GM18526 (cell line): ENCODE results near the gene KCNE4.

Source experiments
- POLR2A ChIP-seq: IDR thresholded peaks from 3 replicates; pipeline ENCODE4 v1.6.1; 2011; ENCODE audit not compliant: insufficient read length; ENCODE audit errors: extremely low read depth

The KCNE4 gene

DNA sequence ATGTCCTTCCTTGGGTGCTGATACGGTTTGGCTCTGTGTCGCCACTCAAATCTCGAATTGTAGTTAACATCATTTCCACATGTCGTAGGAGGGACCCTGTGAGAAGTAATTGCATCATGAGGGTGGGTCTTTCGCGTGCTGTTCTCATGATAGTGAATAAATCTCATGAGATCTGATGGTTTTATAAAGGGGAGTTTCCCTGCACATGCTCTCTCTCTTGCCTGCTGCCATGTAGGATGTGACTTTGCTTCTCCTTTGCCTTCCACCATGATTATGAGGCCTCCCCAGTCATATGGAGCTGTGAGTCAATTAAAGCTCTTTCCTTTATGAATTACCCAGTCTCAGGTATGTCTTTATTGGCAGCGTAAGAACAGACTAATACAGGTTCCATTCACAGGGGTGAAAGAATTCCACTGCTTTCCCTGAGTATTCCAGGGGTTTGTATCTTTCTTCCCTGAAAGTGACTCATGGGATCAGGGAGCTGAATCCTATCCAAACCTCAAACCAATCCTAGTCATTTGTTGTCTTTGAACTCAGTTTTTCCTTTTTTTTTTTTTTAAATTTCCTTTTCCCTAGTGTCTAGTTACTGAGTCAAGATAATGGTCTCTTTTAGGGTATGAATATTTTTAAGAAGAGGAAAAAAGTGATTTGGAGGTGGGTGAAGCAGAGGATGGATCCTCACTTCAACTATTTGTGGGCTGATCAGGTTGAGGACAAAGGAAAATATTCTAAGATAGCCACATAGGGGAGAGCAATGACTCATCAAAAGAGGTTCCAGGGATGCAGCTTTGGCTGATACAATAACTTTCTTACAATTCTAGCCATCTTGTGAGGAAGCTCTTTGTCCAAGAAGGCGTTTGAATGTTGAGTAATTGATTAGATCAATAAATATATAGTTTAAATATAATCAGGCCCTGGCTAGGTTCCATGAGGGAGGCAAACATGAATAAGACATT, 19.5 kb upstream of the KCNE4 start:
- no peak for TF ChIP-seq POLR2A

DNA sequence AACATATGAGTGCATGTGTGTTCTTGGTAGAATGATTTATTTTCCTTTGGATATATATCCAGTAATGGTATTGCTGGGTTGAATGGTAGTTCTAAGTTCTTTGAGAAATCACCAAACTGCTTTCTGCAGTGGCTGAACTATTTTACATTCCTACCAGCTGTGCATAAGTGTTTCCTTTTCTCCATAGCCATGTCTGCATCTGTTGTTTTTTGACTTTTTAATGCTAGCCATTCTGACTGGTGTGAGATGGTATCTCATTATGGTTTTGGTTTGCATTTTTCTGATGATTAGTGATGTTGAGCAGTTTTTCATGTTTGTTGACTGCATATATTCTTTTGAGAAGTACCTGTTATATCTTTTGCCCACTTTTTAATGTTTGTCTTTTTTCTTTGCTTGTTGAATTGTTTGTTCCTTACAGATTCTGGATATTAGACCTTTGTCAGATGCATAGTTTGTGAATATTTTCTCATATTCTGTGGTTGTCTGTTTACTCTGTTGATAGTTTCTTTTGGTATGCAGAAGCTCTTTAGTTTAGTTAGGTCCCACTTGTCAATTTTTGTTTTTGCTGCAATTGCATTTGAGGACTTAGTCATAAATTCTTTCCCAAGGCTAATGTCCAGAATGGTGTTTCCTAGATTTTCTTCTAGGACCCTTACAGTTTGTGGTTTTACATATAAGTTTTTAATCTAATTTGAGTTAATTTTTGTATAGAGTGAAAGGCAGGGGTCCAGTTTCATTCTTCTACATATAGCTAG, 17.6 kb upstream of the KCNE4 start:
- TF ChIP-seq POLR2A, result no peak

DNA sequence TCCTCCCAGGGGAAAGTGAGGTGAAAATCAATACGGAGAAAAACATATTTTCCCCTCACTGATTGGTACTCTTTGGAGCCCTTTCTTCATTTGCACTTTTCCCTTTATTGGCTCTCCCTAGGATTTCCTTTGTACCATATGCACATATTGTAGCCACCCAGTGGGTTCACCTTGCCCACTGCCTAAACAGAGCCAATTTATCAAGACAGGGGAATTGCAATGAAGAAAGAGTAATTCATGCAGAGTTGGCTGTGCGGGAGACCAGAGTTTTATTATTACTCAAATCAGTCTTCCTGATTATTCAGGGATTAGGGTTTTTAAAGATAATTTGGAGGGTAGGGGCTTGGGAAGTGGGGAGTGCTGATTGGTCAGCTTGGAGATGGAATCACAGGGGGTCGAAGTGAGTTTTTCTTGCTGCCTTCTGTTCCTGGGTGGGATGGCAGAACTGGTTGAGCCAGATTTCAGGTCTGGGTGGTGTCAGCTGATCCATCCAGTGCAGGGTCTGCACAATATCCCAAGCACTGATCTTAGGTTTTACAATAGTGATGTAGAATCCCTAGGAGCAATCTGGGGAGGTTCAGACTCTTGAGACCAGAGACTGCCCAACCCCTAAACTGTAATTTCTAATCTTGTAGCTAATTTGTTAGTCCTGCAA, 15.1 kb upstream of the KCNE4 start:
- no peak for TF ChIP-seq POLR2A

DNA sequence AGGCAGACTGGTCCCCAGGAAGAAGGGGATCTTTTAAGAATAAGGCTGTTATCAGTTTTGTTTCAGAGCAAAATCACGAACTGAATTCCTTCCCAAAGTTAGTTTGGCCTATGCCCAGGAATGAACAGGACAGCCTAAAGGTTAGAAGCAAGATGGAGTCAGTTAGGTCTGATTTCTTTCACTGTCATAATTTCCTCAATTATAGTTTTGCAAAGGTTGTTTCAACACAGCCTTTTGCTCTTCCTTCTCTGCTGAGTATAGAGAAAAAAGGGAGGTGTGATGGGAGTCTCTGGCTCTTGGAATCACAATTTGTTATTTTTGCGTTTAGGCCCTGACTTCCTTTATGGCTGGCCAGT, 14.6 kb upstream of the KCNE4 start:
- no peak for TF ChIP-seq POLR2A

DNA sequence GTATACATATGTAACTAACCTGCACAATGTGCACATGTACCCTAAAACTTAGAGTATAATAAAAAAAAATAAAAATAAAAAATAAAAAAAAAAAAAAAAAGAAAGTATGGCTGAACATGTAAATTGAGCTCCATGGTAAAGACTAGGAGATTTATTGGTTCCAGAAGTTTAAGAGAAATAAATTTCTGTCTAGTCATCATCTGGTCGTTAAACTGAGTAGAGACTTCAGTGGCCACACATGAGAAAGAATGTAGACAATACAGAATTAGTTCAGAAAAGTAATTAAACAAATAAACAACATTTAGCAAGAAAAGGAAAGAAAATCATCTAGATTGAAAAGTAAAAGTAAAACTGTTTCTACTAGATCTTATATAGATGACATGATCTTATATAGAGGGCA, 12.4 kb upstream of the KCNE4 start:
- TF ChIP-seq POLR2A, result no peak

DNA sequence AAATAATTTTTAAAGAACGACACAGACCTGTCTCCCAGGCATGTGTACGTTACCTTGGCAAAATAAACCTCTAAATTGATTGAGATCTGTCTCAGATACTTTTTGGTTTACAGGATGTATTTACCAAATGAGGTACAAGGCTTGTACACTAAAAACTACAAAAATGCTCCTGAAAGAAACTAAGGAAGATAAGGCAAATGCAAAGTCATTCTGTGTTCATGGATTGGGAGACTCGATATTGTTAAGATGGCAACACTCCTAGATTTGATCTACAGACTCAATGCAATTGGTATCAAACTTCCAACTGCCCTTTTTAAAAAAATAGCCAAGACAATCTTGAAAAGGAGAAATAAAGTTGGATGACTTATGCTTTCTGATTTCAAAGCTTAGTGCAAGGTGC, 11.5 kb upstream of the KCNE4 start:
- TF ChIP-seq POLR2A, result no peak

DNA sequence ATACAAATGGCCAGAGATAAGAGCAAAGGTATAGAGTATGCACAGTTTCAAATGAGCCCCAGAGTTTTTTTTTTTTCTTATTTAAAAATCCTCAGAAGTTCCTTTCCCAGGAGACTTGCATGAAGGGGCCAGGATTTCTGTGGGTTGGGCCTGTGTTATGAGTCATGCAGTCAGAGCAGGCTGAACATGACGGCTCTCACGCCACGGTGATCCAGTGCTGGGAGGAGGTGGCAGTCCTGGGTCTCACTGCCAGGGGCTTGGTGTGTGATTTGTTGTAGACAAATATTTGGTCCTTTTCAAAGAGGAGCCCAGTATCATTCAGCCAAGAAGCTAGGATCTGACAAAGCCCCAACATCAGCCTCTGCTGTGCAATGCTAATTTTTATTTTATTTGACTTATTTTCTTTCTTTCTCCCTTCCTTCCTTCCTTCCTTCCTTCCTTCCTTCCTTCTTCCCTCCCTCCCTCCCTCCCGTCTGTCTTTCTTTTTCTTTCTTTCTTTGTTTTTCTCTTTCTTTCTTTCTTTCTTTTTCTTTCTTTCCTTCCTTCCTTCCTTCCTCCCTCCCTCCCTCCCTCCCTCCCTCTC, 10.4 kb upstream of the KCNE4 start:
- no peak for TF ChIP-seq POLR2A

DNA sequence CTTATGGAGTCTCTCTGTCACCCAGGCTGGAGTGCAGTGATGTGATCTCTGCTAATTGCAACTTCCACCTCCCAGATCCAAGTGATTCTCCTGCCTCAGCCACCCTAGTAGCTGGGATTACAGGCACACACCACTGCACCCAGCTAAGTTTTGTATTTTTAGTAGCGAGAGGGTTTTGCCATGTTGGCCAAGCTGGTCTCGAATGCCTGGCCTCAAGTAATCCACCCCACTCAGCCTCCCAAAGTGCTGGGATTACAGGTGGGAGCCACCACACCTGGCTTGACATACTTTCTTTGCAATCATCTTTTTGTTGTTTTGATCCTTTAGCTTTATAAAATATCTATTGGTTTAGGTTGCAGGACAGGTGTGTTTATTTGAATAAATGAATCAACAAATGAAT, 9.7 kb upstream of the KCNE4 start:
- no peak for TF ChIP-seq POLR2A

DNA sequence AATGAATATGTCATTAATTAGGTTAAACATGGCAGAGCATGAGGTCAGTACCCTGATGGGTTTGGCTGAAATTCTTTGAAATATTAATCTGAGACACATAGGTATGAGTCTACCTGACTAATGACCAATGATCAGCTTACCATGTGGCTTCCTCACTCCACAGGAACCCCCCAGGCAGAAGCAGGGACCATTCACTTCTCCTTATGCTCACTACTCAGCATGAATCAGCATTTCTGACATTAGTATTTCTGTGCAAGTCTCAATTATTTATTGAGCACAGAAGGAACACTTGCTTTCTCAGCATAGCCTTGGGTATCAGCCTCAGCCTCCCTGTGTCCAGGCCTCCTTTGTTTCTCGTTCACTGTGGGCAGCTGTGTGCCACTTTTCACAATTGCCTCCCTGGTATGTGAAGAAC, 9.3 kb upstream of the KCNE4 start:
- TF ChIP-seq POLR2A, result no peak

DNA sequence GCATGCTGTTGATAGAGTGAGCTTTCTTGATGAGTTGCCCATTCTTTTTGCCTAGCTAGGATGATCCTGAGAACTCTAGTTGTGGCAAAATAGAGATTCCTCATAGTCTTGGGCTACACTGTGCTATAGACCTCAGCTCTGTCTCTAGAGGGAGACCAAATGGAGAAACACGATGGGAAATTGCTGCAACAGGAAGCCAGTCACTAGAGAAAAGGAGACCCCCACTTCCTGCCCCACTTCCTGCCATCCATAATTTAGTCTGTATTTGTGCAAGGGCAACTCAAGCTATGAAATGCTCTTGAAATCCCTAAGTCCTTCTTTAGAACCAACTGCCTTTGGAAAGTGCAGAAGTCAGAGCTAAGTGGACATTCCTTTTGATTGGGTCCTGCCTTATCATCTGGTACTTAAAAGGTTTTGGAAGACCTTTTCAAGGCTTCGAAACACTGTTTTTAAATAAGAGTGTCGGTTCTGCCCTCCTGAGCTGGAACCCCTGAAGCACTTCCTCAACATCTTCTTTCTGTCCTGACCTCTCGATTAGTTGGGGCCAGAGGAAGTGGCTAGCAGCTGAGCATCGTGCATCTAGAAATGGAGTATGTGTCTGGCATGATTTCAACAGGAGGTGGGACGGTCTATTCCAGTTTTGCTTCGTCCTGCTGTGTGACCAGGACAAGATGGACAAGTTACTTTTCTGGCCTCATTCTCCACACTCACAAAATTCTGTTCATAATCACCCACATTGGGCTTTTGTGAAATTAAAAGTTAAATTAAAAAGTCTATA, 8.6 kb upstream of the KCNE4 start:
- no peak for TF ChIP-seq POLR2A

DNA sequence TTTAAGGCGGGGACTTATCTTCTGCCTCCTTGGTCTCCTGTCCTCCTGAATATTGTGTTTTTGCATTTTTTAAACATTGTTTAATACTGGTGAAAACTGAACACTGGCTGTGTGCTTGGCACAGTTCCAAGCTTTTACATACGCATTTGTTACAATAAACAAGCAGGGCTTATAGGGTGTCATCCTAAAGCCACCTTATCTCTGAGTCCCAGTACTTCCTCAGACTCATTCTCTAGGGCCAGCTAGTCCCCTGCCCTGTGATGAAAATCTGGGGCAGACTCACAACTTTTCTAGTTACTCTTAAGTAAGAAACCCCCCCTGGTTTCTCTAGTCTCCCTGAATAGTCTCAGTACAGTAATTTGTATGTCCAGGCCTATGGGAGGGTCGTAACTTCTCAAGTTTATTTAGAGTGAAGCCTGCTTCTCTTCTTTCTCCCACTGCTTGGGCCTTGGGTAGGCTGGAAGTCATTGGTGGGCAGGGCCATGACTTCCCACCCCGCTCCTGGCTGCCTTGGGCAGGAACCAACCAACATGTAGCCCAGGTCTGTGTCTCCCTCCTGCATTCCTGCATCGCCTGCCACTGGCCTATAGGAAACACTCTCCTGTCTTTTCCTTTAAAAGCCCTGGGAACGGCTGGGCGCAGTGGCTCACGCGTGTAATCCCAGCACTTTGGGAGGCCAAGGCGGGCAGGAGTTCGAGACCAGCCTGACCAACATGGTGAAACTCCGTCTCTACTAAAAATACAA, 7.7 kb upstream of the KCNE4 start:
- TF ChIP-seq POLR2A, result no peak

DNA sequence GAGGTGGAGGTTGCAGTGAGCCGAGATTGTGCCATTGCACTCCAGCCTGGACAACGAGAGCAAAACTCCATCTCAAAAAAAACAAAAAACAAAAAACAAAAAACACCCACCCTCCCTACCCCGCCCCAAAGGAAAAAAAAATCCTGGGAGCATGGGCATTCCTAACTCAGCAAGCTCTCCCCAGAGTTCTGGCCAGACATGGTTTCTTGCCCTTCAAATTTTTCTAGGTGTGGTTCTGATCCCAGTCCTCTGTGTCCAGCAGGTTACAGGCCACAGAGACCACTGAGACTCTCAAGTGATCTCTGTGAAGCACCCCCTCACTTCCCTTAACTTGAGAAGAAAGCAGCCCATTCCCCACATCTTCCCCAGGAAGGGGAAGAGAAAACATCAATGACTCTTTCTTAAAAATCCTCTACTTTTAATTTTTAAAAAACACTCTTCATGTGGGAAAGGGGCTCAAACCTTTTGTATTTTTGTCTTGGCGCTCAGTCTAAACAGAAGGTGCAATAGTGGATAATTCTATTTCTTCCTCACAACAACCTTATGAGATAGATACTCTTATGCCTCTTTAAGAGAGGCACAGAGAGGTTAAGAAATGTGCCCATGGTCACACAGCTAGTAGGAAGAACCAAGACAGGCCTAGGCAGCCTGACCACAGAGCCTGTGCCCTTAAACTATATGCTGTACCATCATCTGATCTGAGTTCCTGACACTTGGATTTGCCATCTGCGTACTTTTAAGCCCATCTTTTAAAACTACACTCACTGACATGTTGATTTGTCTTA, 6.9 kb upstream of the KCNE4 start:
- no peak for TF ChIP-seq POLR2A

DNA sequence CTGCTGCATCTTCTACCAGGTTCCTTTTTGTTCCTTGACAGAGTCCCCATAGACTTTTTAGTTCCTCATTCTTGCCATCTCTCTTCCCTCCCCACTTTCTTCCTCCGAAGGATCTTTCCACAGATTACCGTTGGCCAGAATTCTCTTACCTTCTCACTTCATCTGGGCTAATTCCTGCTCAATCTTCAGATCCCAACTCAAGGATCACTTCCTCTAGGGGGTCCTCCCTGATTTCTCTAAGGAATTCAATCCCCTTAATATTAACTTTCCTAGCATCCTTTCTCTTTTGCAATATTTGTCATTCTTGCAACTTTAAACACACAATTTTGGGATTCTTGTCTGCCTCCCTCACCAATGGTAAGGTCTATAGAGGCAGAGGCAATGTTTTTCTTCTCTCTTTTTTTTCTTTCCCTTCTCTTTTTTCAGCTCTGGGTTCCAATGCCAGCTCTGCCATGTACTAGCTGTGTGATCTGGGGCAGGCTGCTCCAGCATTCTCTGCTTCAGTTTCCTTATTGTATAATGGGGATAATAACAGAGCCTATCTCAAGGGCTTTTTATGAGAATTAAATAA, 5.4 kb upstream of the KCNE4 start:
- no peak for TF ChIP-seq POLR2A
